Measurements from ENCODE around the gene SKIC3.

SKIC3 gene

DNA sequence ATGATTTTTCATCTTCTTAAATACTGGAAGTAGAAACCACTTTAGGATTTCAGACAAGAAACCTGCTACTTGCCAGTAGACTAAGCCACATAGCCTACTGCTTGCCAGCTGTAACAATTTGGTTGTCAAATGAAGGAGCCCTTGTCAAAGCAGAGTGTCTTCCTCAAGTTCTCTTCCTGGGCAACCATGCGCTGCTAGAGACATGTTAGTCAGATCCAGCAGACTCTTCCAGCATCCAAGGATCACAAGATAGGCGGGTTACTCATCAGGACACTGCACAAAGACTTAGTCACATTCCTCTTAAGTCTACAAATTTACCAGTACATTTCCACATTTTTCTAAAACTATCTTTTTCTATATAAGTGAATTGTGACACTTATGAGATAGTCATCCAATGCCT is 24.4 kb downstream of the SKIC3 start:
- Histone ChIP-seq H3K36me3 (peaks cover 39% of the 10 kb centered on the region), H3K9me3 (ENCODE audit: severe bottlenecking) (no peaks in the 10 kb centered on the region), H3K27me3 (ENCODE audit: insufficient read depth, low read depth, severe bottlenecking) (no peaks in the 10 kb centered on the region), H3K27ac (no peak overlapping the region), H3K4me3 (ENCODE audit: low read depth, low read length) (no peak overlapping the region)
- TF ChIP-seq, protein P1, sequence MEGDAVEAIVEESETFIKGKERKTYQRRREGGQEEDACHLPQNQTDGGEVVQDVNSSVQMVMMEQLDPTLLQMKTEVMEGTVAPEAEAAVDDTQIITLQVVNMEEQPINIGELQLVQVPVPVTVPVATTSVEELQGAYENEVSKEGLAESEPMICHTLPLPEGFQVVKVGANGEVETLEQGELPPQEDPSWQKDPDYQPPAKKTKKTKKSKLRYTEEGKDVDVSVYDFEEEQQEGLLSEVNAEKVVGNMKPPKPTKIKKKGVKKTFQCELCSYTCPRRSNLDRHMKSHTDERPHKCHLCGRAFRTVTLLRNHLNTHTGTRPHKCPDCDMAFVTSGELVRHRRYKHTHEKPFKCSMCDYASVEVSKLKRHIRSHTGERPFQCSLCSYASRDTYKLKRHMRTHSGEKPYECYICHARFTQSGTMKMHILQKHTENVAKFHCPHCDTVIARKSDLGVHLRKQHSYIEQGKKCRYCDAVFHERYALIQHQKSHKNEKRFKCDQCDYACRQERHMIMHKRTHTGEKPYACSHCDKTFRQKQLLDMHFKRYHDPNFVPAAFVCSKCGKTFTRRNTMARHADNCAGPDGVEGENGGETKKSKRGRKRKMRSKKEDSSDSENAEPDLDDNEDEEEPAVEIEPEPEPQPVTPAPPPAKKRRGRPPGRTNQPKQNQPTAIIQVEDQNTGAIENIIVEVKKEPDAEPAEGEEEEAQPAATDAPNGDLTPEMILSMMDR (IDR thresholded peaks at IDR 0.05; ENCODE audit: low read depth, low read length): no peak
- no peak for DNase-seq

DNA sequence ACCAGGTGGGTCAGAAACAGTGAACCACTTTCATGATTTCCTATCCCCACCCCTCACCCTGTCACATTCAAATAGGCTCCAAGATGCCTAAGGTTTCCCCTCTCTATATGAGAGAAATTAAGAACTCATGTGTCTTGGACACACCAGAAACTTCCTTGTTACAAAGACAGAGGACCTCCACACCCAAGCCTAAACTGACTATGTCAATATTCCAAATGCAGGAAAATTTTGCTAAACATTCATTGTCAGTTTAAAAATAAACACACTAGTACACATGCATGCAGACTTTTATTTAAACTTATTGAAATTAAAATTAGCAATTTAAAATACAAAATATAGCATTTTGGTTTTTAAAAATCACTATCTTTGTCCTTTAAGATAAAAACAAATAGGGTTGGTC is 26.2 kb downstream of the SKIC3 start:
- DNase-seq: no peak
- H3K4me3 ChIP-seq (ENCODE audit: low read depth, low read length): no peak overlapping the region
- TF ChIP-seq, protein P1 (IDR thresholded peaks at IDR 0.05; ENCODE audit: low read depth, low read length): no peak
- peaks cover 55% of the 10 kb centered on the region for H3K36me3 ChIP-seq
- H3K9me3 ChIP-seq (ENCODE audit: severe bottlenecking): no peaks in the 10 kb centered on the region
- no peaks in the 10 kb centered on the region for H3K27me3 ChIP-seq (ENCODE audit: insufficient read depth, low read depth, severe bottlenecking)
- H3K27ac ChIP-seq: no peak overlapping the region

DNA sequence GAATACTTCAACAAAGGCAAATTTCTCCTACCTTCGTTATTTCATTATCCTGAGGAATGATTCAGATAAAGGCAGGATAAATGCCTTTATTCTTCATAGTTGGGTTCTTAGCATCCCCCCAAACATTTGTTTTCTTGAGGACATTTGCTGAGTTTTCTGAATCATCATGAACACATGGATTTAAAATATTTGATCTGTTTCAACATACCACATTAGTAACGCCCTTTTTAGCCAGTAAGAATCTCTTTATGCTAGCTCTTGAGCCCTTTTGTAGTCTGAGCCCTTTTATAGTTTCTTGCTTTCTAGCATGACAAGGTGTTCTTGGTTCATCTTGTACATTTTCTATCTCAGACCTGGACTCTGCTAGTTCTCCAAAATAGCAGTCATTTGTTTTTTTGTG is 27.9 kb downstream of the SKIC3 start:
- Histone ChIP-seq H3K36me3 (peaks cover 59% of the 10 kb centered on the region), H3K4me3 (ENCODE audit: low read depth, low read length) (no peak overlapping the region), H3K9me3 (ENCODE audit: severe bottlenecking) (no peaks in the 10 kb centered on the region), H3K27me3 (ENCODE audit: insufficient read depth, low read depth, severe bottlenecking) (no peaks in the 10 kb centered on the region), H3K27ac (no peak overlapping the region)
- TF ChIP-seq, protein P1 (IDR thresholded peaks at IDR 0.05; ENCODE audit: low read depth, low read length): no peak
- no peak for DNase-seq

GRCh38 chr5:95524423-95524822 is 30.4 kb downstream of the SKIC3 start:
- DNase-seq: no peak
- no peak overlapping the region for H3K27ac ChIP-seq
- H3K9me3 ChIP-seq (ENCODE audit: severe bottlenecking): no peaks in the 10 kb centered on the region
- no peak overlapping the region for H3K4me3 ChIP-seq (ENCODE audit: low read depth, low read length)
- TF ChIP-seq, protein P1 (IDR thresholded peaks at IDR 0.05; ENCODE audit: low read depth, low read length): no peak
- peaks cover 59% of the 10 kb centered on the region for H3K36me3 ChIP-seq
- H3K27me3 ChIP-seq (ENCODE audit: insufficient read depth, low read depth, severe bottlenecking): no peaks in the 10 kb centered on the region

- Histone ChIP-seq H3K36me3 (peaks cover 48% of the 10 kb centered on the region), H3K27me3 (ENCODE audit: insufficient read depth, low read depth, severe bottlenecking) (no peaks in the 10 kb centered on the region), H3K9me3 (ENCODE audit: severe bottlenecking) (no peaks in the 10 kb centered on the region), H3K27ac (no peak overlapping the region), H3K4me3 (ENCODE audit: low read depth, low read length) (no peak overlapping the region)
- TF ChIP-seq, protein P1 (IDR thresholded peaks at IDR 0.05; ENCODE audit: low read depth, low read length): no peak
- DNase-seq: no peak
These were observed 34.6 kb downstream of the SKIC3 start for GRCh38 chr5:95520206-95520605.

GRCh38 chr5:95519681-95520080 is 35.1 kb downstream of the SKIC3 start:
- DNase-seq: no peak
- Histone ChIP-seq H3K9me3 (ENCODE audit: severe bottlenecking) (no peaks in the 10 kb centered on the region), H3K4me3 (ENCODE audit: low read depth, low read length) (no peak overlapping the region), H3K27me3 (ENCODE audit: insufficient read depth, low read depth, severe bottlenecking) (no peaks in the 10 kb centered on the region), H3K36me3 (peaks cover 47% of the 10 kb centered on the region), H3K27ac (no peak overlapping the region)
- TF ChIP-seq, protein P1 (IDR thresholded peaks at IDR 0.05; ENCODE audit: low read depth, low read length): no peak

Data from WERI-Rb-1 (cell line).